ENCODE data around the gene PSMC5.

PSMC5 gene

GRCh38 chr17:63819585-63820537 is 7.4 kb upstream of the PSMC5 start:
- TF ChIP-seq TEAD4 (IDR thresholded peaks at IDR 0.05): no peak
- TF ChIP-seq, protein P1, sequence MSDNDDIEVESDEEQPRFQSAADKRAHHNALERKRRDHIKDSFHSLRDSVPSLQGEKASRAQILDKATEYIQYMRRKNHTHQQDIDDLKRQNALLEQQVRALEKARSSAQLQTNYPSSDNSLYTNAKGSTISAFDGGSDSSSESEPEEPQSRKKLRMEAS (IDR thresholded peaks at IDR 0.05): no peak
- TF ChIP-seq TAF1 (IDR thresholded peaks at IDR 0.05; ENCODE audit: low read depth): no peak
- TF ChIP-seq CREB1 (IDR thresholded peaks at IDR 0.05; ENCODE audit: low read depth): no peak
- no peak for TF ChIP-seq NFIC (IDR thresholded peaks at IDR 0.05)
- TF ChIP-seq YY1 (IDR thresholded peaks at IDR 0.05; ENCODE audit: low read depth): no peak
- no peak for TF ChIP-seq TCF12 (IDR thresholded peaks at IDR 0.05; ENCODE audit: low read depth)
- TF ChIP-seq CEBPB (IDR thresholded peaks at IDR 0.05): no peak
- no peak for TF ChIP-seq ZBTB7A (IDR thresholded peaks at IDR 0.05; ENCODE audit: low read depth)
- no peak for TF ChIP-seq REST (IDR thresholded peaks at IDR 0.05; ENCODE audit: low read depth)
- TF ChIP-seq FOXM1 (IDR thresholded peaks at IDR 0.05; ENCODE audit: borderline replicate concordance, low read depth): no peak
- TF ChIP-seq, protein P2, sequence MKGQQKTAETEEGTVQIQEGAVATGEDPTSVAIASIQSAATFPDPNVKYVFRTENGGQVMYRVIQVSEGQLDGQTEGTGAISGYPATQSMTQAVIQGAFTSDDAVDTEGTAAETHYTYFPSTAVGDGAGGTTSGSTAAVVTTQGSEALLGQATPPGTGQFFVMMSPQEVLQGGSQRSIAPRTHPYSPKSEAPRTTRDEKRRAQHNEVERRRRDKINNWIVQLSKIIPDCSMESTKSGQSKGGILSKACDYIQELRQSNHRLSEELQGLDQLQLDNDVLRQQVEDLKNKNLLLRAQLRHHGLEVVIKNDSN (IDR thresholded peaks at IDR 0.05): no peak
- TF ChIP-seq EP300 (IDR thresholded peaks at IDR 0.05; ENCODE audit: borderline replicate concordance): no peak
- TF ChIP-seq RAD21 (IDR thresholded peaks at IDR 0.05; ENCODE audit: low read depth): no peak
- TF ChIP-seq EGR1 (IDR thresholded peaks at IDR 0.05): no peak

DNA sequence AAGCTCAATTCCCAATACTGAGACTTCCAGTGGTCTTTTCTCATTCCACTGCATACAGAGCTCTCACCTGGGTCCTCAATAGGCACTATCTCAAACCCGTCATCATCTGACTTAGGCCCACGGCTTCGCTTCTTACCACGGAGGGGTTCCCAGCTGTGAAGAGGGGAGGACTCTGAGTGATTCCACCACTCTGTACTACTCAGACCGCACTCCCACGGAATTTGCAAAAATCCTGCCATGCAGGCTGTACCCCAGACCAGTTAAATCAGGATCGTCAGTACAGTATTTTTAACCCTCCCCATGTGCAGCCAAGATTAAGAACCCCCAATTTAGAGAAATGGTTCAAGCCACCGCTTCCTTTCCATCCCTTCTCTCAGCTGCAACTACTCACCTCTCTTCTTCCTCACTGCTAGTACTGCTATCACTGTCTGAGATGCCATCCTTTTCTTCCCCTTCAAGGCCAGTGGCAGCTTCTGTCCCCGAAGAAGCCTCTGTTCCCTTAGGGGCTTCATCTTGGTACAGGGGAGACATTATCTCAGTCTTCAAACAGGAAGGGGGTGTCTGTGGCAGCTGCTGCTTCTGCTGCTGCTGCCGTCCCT is 6.2 kb upstream of the PSMC5 start:
- TF ChIP-seq CEBPB (IDR thresholded peaks at IDR 0.05) (no peak), FOXM1 (IDR thresholded peaks at IDR 0.05; ENCODE audit: borderline replicate concordance, low read depth) (no peak), CREB1 (IDR thresholded peaks at IDR 0.05; ENCODE audit: low read depth) (no peak), YY1 (IDR thresholded peaks at IDR 0.05; ENCODE audit: low read depth) (no peak), TAF1 (IDR thresholded peaks at IDR 0.05; ENCODE audit: low read depth) (no peak), REST (IDR thresholded peaks at IDR 0.05; ENCODE audit: low read depth) (no peak), ZBTB7A (IDR thresholded peaks at IDR 0.05; ENCODE audit: low read depth) (no peak), EGR1 (IDR thresholded peaks at IDR 0.05) (no peak), TEAD4 (IDR thresholded peaks at IDR 0.05) (no peak), NFIC (IDR thresholded peaks at IDR 0.05) (no peak), RAD21 (IDR thresholded peaks at IDR 0.05; ENCODE audit: low read depth) (no peak), TCF12 (IDR thresholded peaks at IDR 0.05; ENCODE audit: low read depth) (no peak)
- TF ChIP-seq, protein P1 (IDR thresholded peaks at IDR 0.05): no peak
- TF ChIP-seq, protein P2 (IDR thresholded peaks at IDR 0.05): no peak

DNA sequence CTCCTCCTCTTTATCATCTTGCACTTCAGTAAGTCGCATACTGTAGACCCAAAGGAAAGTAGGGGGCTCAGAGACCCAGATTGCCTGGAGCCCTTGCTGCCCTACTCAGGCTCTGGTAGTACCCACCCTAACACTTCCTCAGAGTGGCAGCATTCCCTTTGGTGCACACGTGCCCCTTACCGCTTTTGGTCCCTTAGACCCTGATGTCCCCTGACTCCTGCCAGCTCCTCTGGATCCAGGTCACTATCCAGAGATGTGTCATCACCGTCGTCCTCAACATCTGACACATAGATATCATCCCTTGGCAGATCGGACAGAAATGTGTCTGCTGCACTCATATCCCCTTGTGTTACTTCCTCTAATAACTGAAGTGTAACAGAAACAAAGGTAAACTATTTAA is 5.4 kb upstream of the PSMC5 start:
- TF ChIP-seq EP300 (IDR thresholded peaks at IDR 0.05; ENCODE audit: borderline replicate concordance) (no peak), FOXM1 (IDR thresholded peaks at IDR 0.05; ENCODE audit: borderline replicate concordance, low read depth) (no peak), CREB1 (IDR thresholded peaks at IDR 0.05; ENCODE audit: low read depth) (no peak), EGR1 (IDR thresholded peaks at IDR 0.05) (no peak), RAD21 (IDR thresholded peaks at IDR 0.05; ENCODE audit: low read depth) (no peak)
- TF ChIP-seq, protein P1 (IDR thresholded peaks at IDR 0.05): no peak

DNA sequence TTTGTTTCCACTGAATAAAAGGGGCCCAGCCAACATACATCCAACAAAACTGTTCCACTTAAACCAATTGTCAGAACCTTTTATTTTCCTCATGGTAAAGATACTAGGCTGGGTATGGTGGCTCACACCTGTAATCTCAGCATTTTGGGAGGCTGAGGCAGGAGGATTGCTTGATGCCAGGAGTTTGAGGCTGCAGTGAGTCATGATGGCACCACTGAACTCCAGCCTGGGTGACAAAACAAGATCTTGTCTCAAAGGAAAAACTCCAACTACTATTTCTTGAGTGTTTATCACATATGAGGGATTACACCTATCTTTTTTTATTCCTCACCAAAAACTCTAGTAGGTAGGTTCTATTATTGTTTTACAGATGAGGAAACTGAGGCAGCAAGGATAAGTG is 4.7 kb upstream of the PSMC5 start:
- TF ChIP-seq TEAD4 (IDR thresholded peaks at IDR 0.05): no peak
- TF ChIP-seq EP300 (IDR thresholded peaks at IDR 0.05; ENCODE audit: borderline replicate concordance): no peak
- no peak for TF ChIP-seq TAF1 (IDR thresholded peaks at IDR 0.05; ENCODE audit: low read depth)
- TF ChIP-seq CEBPB (IDR thresholded peaks at IDR 0.05): no peak
- TF ChIP-seq, protein P1 (IDR thresholded peaks at IDR 0.05): no peak
- TF ChIP-seq, protein P2 (IDR thresholded peaks at IDR 0.05): no peak
- TF ChIP-seq FOXM1 (IDR thresholded peaks at IDR 0.05; ENCODE audit: borderline replicate concordance, low read depth): no peak
- no peak for TF ChIP-seq NFIC (IDR thresholded peaks at IDR 0.05)
- no peak for TF ChIP-seq YY1 (IDR thresholded peaks at IDR 0.05; ENCODE audit: low read depth)
- no peak for TF ChIP-seq EGR1 (IDR thresholded peaks at IDR 0.05)
- no peak for TF ChIP-seq CREB1 (IDR thresholded peaks at IDR 0.05; ENCODE audit: low read depth)
- no peak for TF ChIP-seq TCF12 (IDR thresholded peaks at IDR 0.05; ENCODE audit: low read depth)
- TF ChIP-seq REST (IDR thresholded peaks at IDR 0.05; ENCODE audit: low read depth): no peak
- no peak for TF ChIP-seq RAD21 (IDR thresholded peaks at IDR 0.05; ENCODE audit: low read depth)
